Activated CD8-positive, alpha-beta memory T cell treated with anti-CD3 and anti-CD28 coated beads for 4 hours (primary cell): ENCODE data around the gene MORC2.

Source experiments
- DNase-seq, 2 donors: peaks; one replicate each; pipeline ENCODE4 v3.0.0-alpha.2; 2020; ENCODE audit warnings: low read depth in 2 of 2

Gene MORC2

DNA sequence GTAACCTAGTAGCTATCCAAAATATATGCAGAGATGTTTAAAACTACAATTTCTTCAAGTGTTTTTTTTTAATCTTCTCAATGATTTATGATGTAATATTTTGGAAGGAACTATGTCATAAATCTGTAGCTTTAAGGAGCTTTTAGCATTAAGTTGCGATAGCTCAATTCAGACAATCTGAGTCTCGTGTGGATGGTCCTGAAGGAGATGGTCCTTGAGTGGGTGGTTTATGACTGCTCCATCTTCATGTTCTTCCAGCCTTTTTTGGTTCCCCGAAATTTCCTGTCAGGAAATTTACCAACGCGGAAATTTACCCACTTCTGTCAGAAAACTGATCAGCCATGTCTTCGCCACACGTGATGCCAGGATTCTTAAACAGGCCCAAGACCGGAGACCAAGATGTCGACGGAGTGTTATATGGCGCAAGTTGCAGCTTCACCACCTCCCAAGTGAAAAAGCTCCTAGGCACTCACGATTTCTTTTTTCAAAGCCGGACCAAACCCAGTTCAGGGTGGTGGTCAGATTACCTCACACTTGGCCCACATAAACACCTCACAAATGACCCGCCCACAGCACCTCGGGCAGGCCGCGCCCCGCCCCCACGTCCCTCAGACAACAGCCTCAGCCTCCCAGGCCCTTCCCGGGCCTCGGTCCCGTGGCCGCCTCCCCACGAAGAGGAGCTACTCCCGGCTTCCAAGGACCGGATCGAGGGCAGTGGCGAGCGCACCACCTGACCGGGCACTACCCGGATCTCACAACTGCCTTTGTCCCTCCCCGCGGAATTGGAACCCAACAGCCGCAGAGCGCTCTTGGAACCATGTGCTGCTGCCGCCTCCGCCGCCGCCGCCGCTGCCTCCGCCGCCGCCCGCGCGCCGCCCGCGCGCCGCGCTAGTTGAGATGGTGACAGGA lies at the start of gene MORC2:
MORC2 (minus strand) TSS at position 760 of the 909 bp plus-strand sequence. CDS start 885 bp downstream, outside the sequence.
- DNase-seq, result no peak

- no peak for DNase-seq
Observed at GRCh38 chr22:31005535-31005934, 37.0 kb upstream of the MORC2 start.

- no peak for DNase-seq
Observed at GRCh38 chr22:31001124-31001770, 32.7 kb upstream of the MORC2 start.

DNA sequence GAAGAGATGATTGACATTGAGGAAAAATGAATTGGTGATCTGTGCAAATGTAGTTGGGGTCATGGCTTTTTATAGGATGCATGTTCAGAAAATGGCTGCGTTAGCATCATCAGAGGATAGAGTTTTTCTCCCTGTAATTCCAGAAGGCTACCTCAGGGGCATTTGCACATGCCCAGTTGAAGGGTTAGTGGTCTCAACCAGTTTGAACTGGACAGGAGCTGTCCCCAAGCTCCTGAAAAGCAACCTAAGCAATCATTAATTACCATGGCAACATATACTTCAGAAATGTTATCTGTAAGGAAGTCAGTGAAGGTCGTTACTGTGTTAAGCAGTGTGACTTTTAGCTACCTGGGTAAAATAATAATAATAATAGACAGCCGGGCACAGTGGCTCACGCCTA lies 29.8 kb upstream of the MORC2 start:
- no peak for DNase-seq

- no peak for DNase-seq
Observed at GRCh38 chr22:30996462-30996861, 27.9 kb upstream of the MORC2 start.

DNA sequence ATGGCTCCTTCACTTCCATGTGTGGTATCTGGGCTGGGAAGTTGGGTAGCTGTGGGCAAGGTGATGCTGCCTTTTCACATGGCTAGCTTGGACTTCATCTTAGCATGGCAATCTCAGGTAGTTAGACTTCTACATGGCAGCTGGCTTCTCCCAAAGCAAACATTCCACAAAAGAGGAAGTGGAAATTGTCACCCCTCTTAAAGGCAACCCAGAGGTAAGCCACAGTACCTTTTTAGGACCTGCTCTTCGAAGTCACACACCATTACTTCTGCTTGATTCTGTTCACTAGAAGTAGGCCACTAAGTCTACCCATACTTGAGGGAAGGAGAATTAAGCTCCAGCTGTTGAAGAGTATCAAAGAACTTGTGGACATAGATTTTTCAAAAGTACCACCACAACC lies 26.4 kb upstream of the MORC2 start:
- no peak for DNase-seq

DNA sequence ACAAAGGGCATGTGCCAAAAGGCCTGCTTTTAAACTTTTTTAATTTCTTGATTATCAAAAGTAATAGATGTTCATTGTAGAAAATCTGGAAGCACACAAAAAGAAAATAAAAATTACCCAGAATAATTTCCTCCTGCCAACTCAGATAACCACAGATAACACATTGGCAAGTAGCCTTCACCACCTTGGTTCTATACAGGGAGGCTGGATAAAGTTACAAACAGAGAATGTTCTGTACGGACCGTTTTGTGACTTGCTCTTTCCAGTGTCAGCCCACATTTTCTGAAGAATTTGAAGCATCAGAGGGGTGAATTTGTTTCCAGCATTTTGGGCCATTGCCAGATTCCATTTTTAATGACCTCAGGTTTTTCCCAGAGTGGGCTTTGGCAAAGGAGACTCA lies 24.0 kb upstream of the MORC2 start:
- DNase-seq, result no peak

DNA sequence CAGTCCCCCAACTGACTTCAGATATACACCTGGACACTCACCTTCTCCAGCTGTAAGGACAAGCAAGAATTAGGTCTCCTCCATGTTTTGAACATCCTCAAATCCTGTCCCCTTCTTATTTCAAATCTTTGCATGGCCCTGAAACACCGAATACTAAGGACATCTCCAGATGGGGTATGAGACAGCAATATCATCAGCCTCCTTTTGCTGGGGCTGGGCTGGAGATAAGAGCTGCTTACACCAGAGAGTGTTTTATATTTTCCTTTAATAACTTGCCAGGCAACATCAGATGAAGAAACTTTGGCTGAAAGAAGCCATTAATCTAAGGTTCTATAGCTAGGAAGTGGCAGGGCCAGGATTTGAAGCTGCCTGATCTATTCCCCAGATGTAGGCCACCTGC lies 22.1 kb upstream of the MORC2 start:
- DNase-seq, result no peak

DNA sequence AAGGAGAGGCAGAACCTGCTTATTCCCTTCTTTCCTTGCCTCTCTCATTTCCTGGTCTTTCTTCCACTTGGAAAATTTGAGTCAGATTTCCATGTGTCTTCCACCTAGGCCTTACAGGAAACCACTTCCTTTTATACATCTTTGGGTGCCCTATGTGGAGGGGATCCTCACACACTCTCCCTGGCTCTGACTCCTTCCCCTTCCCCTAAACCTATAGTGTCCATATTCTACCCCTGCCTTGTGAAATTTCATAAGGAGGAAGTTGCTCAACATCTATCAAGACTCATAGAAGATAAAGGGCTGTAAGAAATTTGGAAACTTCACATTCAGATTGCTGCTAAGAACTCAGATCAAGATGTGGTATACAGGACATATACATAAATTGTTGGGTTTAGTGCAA lies 20.9 kb upstream of the MORC2 start:
- DNase-seq, result no peak

- no peak for DNase-seq
Observed at GRCh38 chr22:30985561-30986208, 17.1 kb upstream of the MORC2 start.

GRCh38 chr22:30984317-30984716 lies 15.7 kb upstream of the MORC2 start:
- no peak for DNase-seq

DNA sequence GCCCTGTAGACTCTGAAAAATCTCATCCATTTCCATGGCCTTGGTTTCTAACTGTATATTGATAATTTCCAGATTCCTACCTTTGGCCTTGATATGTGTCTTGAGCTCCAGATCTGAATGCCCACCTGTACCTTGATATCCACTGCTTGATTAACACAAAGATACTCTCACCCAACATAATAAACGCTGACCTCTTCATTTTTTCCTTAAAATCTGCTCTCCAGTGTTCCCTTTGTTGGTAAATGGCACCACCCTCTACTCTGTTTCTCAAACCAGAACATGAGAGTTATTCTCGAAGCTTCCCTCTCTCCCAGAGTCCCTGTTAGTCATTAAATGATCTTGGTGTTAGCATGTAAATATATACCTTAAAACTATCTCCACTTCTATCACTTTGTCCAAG lies 13.9 kb upstream of the MORC2 start:
- DNase-seq, result no peak

DNA sequence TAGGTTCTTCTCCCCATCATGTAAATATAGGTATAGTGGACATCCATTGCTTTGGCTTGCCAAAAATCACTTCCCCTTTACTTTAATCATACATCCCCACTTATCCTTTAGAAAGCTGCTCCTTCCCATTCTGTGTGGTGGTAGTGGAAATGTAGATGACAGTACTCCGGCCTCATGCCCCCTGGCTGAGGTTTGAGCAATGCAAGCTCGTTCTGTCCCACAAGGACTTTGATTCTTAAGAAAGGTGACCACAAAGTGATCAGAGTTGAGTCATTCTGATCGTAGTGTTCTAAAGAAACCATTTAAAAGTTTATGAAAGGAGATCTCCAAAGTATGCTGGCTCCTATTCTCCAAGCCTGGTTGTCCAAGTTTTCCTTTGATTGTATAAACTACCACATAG lies 11.4 kb upstream of the MORC2 start:
- no peak for DNase-seq

DNA sequence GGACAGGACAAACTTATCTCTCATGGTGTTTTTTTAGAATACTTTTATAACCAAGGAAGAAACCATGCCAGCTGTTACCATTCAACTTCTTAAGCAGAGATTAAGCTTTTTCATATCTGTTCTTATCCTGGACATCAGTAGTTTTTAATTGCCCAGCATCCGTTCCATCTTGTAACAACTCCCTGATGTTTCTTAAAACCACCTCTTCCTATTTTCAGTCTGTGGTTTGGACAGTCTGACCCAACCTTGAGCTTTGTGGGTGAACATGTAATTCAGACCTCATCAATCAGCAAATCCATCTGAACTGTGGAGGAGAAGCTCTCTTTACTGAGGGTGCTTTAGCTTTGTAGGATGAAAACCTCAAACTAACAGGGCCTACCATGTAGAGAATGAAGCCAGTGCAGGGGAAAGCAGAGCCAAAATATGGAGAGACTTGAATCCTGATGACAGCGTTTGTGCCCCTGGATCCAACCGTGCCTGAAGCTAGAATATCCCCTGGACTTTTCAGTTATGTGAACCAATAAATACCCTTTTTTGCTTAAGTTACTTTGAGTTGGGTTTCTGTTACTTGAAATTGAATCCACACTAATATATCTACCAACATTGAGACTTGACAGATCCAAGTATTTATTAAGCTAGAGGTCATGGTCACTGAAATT lies 9.9 kb upstream of the MORC2 start:
- DNase-seq, result no peak

DNA sequence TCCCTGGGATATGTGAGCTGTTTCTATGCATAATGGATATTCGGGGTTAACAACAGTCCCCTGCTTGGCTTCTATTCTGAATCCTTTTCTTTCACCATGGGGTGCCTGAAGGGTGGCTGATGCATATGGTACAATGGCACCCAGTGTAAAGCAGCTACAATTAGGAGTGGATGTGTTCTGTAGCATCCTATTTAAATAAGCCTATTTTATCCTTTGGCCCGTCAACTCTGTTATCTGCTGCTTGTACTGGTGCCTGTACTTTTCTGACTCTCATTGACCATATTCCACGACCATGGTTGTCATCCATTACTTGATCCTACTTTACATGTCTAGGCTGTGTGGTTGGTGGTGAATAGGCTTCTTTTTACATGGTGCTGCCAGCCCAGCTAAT lies 1.8 kb upstream of the MORC2 start:
- DNase-seq, result no peak

DNA sequence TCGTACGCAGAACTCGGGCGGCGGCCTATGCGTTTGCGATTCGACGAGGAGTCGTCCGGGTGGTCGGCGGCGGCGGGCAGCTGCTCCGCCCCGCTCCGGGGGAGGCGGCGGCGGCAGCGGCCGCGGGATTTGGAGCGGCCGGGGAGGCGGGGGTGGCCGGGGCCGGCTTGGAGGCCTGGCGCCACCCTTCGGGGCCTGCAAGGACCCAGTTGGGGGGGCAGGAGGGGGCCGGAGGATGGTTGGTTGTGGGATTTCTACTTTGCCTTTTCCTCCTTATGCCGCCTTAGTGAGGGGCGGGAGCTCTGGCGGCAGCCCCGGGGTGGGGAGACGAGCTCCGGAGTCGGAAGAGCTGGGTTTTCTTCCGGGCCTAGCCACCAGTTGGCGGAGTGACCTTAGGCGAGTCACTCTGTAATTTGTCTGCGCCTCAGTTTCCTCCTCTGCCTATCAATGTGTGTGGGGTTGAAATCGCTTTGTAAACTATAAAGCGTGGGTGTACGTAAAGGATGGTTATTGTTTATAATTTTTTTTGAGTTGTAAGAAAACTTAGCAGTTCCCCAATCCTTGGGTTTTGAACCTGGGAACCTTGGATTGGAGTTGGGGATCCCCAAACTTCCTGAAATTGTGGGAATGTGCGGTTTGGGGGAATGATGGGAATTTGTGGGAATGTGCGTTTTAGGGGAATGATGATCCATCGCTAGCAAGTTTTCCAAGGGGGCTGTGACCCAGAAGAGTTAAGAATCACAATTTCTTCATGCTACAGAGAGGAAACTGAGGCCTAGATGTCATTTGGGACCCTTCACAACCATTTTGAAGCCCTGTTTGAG lies 1.2 kb upstream of the MORC2 start:
- peak in 1 of 2 donors; percentile 2 for DNase-seq

DNA sequence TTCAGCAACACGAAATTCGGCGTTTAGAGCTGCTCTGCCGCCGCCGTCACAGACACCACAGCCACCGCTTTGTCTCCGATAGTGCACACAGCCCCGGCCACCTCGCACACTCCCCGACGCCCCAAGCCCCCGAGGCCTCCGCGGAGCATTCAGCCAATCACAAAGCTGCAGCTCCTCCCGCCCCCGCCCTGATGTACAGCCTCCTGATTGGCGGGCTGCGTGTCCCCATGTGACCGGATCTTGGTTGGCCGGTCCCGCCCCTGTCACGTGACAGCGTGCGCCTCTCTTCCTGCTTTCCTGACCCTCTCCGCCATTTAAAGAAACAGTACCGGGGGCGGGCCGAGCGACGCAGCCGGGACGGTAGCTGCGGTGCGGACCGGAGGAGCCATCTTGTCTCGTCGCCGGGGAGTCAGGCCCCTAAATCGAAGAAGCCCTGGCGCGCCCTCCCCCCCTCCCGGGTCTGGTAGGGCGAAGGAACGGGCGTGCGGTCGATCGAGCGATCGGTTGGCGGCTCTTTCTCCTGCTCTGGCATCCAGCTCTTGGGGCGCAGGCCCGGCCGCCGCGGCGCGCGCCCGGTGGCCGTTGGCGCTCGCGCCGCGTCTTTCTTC lies 454 bp upstream of the MORC2 start, which contains the start of gene TUG1:
TUG1 (plus strand) TSS at position 342 of the 608 bp plus-strand sequence.
- peak; percentile 95 to 97 for DNase-seq

GRCh38 chr22:30964858-30965257 lies 3.7 kb downstream of the MORC2 start:
- DNase-seq, result no peak

DNA sequence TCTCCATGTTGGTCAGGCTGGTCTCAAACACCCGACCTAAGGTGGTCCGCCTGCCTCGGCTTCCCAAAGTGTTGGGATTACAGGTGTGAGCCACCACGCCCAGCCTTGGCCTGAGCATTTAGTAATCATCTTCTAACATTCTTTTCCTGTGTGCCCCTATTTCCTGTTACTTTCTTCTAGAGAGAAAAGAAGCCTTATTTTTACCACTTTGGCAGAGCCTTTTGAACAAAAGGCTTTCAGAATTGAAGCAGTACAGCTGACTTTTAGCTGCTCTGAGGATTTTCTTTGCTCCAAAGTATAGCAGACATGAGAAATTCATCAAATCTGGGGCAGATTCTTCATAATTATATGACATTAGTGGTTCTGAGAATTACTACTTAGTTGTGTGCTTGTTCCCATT lies 13.4 kb downstream of the MORC2 start:
- no peak for DNase-seq

GRCh38 chr22:30953206-30953605 lies 15.4 kb downstream of the MORC2 start:
- no peak for DNase-seq
